H9 (cell line): Measurements from ENCODE around the gene SSNA1. TPM values are rescaled to one million over a fixed set of nuclear protein-coding genes. Genes with fewer than 3 reads are reported as not detected.

Experiments used
- DNase-seq: peaks from one replicate; pipeline ENCODE4 v3.0.0-alpha.2; 2017
- H2AFZ ChIP-seq: one replicate; pipeline ENCODE4 v1.6.1; 2013; ENCODE audit warnings: mild to moderate bottlenecking, low read length, control low read depth, moderate library complexity
- H2AK5ac ChIP-seq: 2 replicates; pipeline ENCODE4 v1.6.1; 2013; ENCODE audit warnings: low read length, control low read depth, mixed read lengths; ENCODE audit not compliant: insufficient read length
- H2BK120ac ChIP-seq: one replicate; pipeline ENCODE4 v1.6.1; 2013; ENCODE audit warnings: low read depth, mild to moderate bottlenecking, low read length, control low read depth, inconsistent platforms; ENCODE audit not compliant: poor library complexity, severe bottlenecking
- H2BK12ac ChIP-seq: 2 replicates; pipeline ENCODE4 v1.6.1; 2013; ENCODE audit warnings: low read length, control low read depth, mixed read lengths, low read depth; ENCODE audit not compliant: insufficient read length
- H2BK15ac ChIP-seq: 2 replicates; pipeline ENCODE4 v1.6.1; 2013; ENCODE audit warnings: low read depth, low read length, control low read depth
- H2BK20ac ChIP-seq: one replicate; pipeline ENCODE4 v1.6.1; 2013; ENCODE audit warnings: low read depth, mild to moderate bottlenecking, low read length, control low read depth, inconsistent platforms; ENCODE audit not compliant: poor library complexity, severe bottlenecking
- H2BK5ac ChIP-seq: 2 replicates; pipeline ENCODE4 v1.6.1; 2013; ENCODE audit warnings: low read length, control low read depth, mixed read lengths; ENCODE audit not compliant: insufficient read length
- H3K14ac ChIP-seq: 2 replicates; pipeline ENCODE4 v1.6.1; 2013; ENCODE audit warnings: low read length, control low read depth; ENCODE audit not compliant: insufficient read depth
- H3K18ac ChIP-seq: 2 replicates; pipeline ENCODE4 v1.6.1; 2013; ENCODE audit warnings: low read depth, mild to moderate bottlenecking, mixed read lengths, low read length, control low read depth; ENCODE audit not compliant: insufficient read length
- H3K23ac ChIP-seq: 2 replicates; pipeline ENCODE4 v1.6.1; 2013; ENCODE audit warnings: low read length, control low read depth, mixed read lengths, low read depth; ENCODE audit not compliant: insufficient read length
- H3K23me2 ChIP-seq: 2 replicates; pipeline ENCODE4 v1.6.1; 2013; ENCODE audit warnings: low read depth, mild to moderate bottlenecking, mixed read lengths, low read length, control low read depth; ENCODE audit not compliant: insufficient read length, poor library complexity, severe bottlenecking
- H3K27ac ChIP-seq: 2 replicates; pipeline ENCODE4 v1.5.1; 2013; ENCODE audit warnings: low read length, control low read depth, mixed read lengths, low read depth; ENCODE audit not compliant: insufficient read length
- H3K27me3 ChIP-seq: 2 replicates; pipeline ENCODE4 v1.6.1; 2013; ENCODE audit warnings: low read length, control low read depth, inconsistent platforms; ENCODE audit not compliant: insufficient read depth
- H3K4ac ChIP-seq: 2 replicates; pipeline ENCODE4 v1.6.1; 2013; ENCODE audit warnings: low read depth, mild to moderate bottlenecking, control low read depth, inconsistent platforms, low read length, moderate library complexity
- H3K4me1 ChIP-seq: 2 replicates; pipeline ENCODE4 v1.6.1; 2013; ENCODE audit warnings: low read length, control low read depth, inconsistent platforms; ENCODE audit not compliant: insufficient read depth
- H3K4me2 ChIP-seq: 2 replicates; pipeline ENCODE4 v1.6.1; 2013; ENCODE audit warnings: low read length, control low read depth, mixed read lengths; ENCODE audit not compliant: insufficient read length, insufficient read depth
- H3K56ac ChIP-seq: 2 replicates; pipeline ENCODE4 v1.6.1; 2013; ENCODE audit warnings: low read depth, mild to moderate bottlenecking, mixed read lengths, low read length, control low read depth; ENCODE audit not compliant: insufficient read length
- H3K79me1 ChIP-seq: 2 replicates; pipeline ENCODE4 v1.6.1; 2013; ENCODE audit warnings: low read depth, mild to moderate bottlenecking, moderate library complexity, low read length, control low read depth, inconsistent platforms; ENCODE audit not compliant: insufficient read depth, poor library complexity, severe bottlenecking
- H3K79me2 ChIP-seq: 2 replicates; pipeline ENCODE4 v1.6.1; 2013; ENCODE audit warnings: low read length, control low read depth, inconsistent platforms; ENCODE audit not compliant: insufficient read depth
- H3K9ac ChIP-seq: 2 replicates; pipeline ENCODE4 v1.6.1; 2013; ENCODE audit warnings: low read length, control low read depth, mixed read lengths; ENCODE audit not compliant: insufficient read length; ENCODE audit errors: extremely low read depth
- H3K9me3 ChIP-seq: one replicate; pipeline ENCODE4 v1.6.1; 2013; ENCODE audit warnings: low read depth, low read length, inconsistent platforms; ENCODE audit not compliant: control insufficient read depth
- H3T11ph ChIP-seq: one replicate; pipeline ENCODE4 v1.6.1; 2013; ENCODE audit warnings: mild to moderate bottlenecking, low read length, control low read depth, inconsistent platforms
- H4K20me1 ChIP-seq: one replicate; pipeline ENCODE4 v1.6.1; 2013; ENCODE audit not compliant: control insufficient read depth, insufficient read length, insufficient read depth
- H4K5ac ChIP-seq: 2 replicates; pipeline ENCODE4 v1.6.1; 2013; ENCODE audit warnings: low read depth, mild to moderate bottlenecking, mixed read lengths, low read length, control low read depth; ENCODE audit not compliant: insufficient read length
- H4K8ac ChIP-seq: replicated peaks from 2 replicates; pipeline ENCODE4 v1.6.1; 2013; ENCODE audit warnings: low read length, control low read depth, mixed read lengths, low read depth; ENCODE audit not compliant: insufficient read length
- H4K91ac ChIP-seq: 2 replicates; pipeline ENCODE4 v1.6.1; 2013; ENCODE audit warnings: low read depth, mild to moderate bottlenecking, moderate library complexity, mixed read lengths, low read length, control low read depth; ENCODE audit not compliant: insufficient read length
- H3K27ac Mint-ChIP-seq, 3 experiments: 2 replicates in 2 of 3; 3 replicates in 1 of 3; pipeline ENCODE4 v1.8.0; 2020 to 2021; ENCODE audit warnings: mixed read lengths in 3 of 3, mild to moderate bottlenecking in 1 of 3, moderate library complexity in 1 of 3
- H3K27me3 Mint-ChIP-seq: 2 replicates; pipeline ENCODE4 v1.8.0; 2021; ENCODE audit warnings: low read depth, mild to moderate bottlenecking, moderate library complexity, mixed read lengths
- H3K36me3 Mint-ChIP-seq, 3 experiments: 2 replicates in 2 of 3; 3 replicates in 1 of 3; pipeline ENCODE4 v1.8.0; 2020 to 2021; ENCODE audit warnings: low read depth in 3 of 3, mixed read lengths in 3 of 3; ENCODE audit not compliant: insufficient read depth in 1 of 3
- H3K4me1 Mint-ChIP-seq, 2 experiments: 2 replicates each; pipeline ENCODE4 v1.8.0; 2020; ENCODE audit warnings: mixed read lengths in 2 of 2
- H3K4me3 Mint-ChIP-seq, 2 experiments: 2 replicates in 1 of 2; 3 replicates in 1 of 2; pipeline ENCODE4 v1.8.0; 2020 to 2021; ENCODE audit warnings: mild to moderate bottlenecking in 2 of 2, mixed read lengths in 2 of 2, moderate library complexity in 1 of 2
- H3K9me3 Mint-ChIP-seq, 2 experiments: 2 replicates in 1 of 2; 3 replicates in 1 of 2; pipeline ENCODE4 v1.8.0; 2020; ENCODE audit warnings: mild to moderate bottlenecking in 2 of 2, mixed read lengths in 2 of 2, moderate library complexity in 1 of 2
- CTCF ChIP-seq: fragments of 200-600 bp; sonication (generic); conservative IDR thresholded peaks from 3 replicates; pipeline ENCODE4 v1.8.0; 2021; ENCODE audit warnings: antibody characterized with exemption, mild to moderate bottlenecking
- WGBS: extraction: QIAGEN DNeasy Blood & Tissue Kit; methylation state at CpG from one replicate; pipeline ENCODE4 v1.1.7; 2013; ENCODE audit warnings: missing lambda C conversion rate, low lambda C conversion rate, mixed read lengths; ENCODE audit not compliant: insufficient read length; ENCODE audit errors: extremely low coverage; 5-methylcytosine and 5-hydroxymethylcytosine counted together
- total RNA-seq: library from RNA; stranded (reverse); gene quantifications from 2 replicates; pipeline ENCODE4 v1.2.1, GENCODE V29; 2021

Gene SSNA1
- total RNA-seq, 1 experiment from 2014 or later: 69.2 TPM

- Histone ChIP-seq H3K23me2 (no peaks in the 10 kb centered on the region), H3K23ac (no peak overlapping the region), H3K4ac (no peak overlapping the region), H2BK12ac (no peak overlapping the region), H2BK15ac (no peak overlapping the region), H3K4me2 (no peak overlapping the region), H2BK20ac (no peak overlapping the region), H2AK5ac (no peak overlapping the region), H4K20me1 (no peaks in the 10 kb centered on the region), H3K14ac (no peak overlapping the region), H2BK5ac (no peak overlapping the region), H3K56ac (no peak overlapping the region), H2AFZ (no peak overlapping the region), H3K79me2 (no peaks in the 10 kb centered on the region), H2BK120ac (no peak overlapping the region), H3K9me3 (no peaks in the 10 kb centered on the region), H3K79me1 (no peaks in the 10 kb centered on the region), H3K27ac (no peak overlapping the region), H3T11ph (no peak overlapping the region), H4K8ac (no peak overlapping the region), H3K9ac (no peak overlapping the region), H3K4me1 (no peaks in the 10 kb centered on the region), H3K27me3 (peaks cover 3% of the 10 kb centered on the region; the same call in 1 of the 2 replicates), H4K5ac (no peak overlapping the region), H4K91ac (no peak overlapping the region), H3K18ac (no peak overlapping the region)
- no peaks in the 10 kb centered on the region for H3K9me3 Mint-ChIP-seq
- peaks cover 54% of the 10 kb centered on the region for H3K27me3 Mint-ChIP-seq
- H3K4me1 Mint-ChIP-seq: peaks cover 2 to 9% of the 10 kb centered on the region in 2 experiments
- H3K4me3 Mint-ChIP-seq: peak overlapping the region in 1 of 2 experiments; percentile 21; a peak in 1 of 5 replicates
- TF ChIP-seq CTCF: peak; percentile 56
- WGBS: no CpG with 5 or more reads among the region's 33 CpGs
- H3K36me3 Mint-ChIP-seq: peaks cover 2 to 14% (median 5%) of the 10 kb centered on the region in 3 experiments; a peak in 5 of 7 replicates
- H3K27ac Mint-ChIP-seq: no peak overlapping the region
- DNase-seq: peak; percentile 59
Observed at GRCh38 chr9:137175345-137175961, 13.0 kb upstream of the SSNA1 start.
